AG10803 (cell line): Measurements from ENCODE around the gene ALDH1A2.
A peak's percentile ranks its signal among the peaks of the same experiment; 100 is the strongest.
"Not testable (repeated sequence)": the region's sequence is repeated elsewhere in the genome, so short reads cannot be mapped to it uniquely, and the experiment has no call there.

Source experiments
- DNase-seq: peaks from one replicate; pipeline ENCODE4 v3.0.0; 2010; ENCODE audit warnings: low read depth
- H3K4me3 ChIP-seq: 2 replicates; pipeline ENCODE4 v1.5.1; 2011; ENCODE audit warnings: mild to moderate bottlenecking, low read length, control low read depth
- CTCF ChIP-seq: conservative IDR thresholded peaks from 2 replicates; pipeline ENCODE4 v1.5.1; 2011; ENCODE audit warnings: mild to moderate bottlenecking, low read length, control low read depth, inconsistent platforms

The ALDH1A2 gene

GRCh38 chr15:58037723-58038301 is 27.7 kb downstream of the ALDH1A2 start:
- no peak for TF ChIP-seq CTCF
- DNase-seq: no peak
- no peak overlapping the region for H3K4me3 ChIP-seq

- no peak for TF ChIP-seq CTCF
- no peak for DNase-seq
- no peak overlapping the region for H3K4me3 ChIP-seq
Observed at GRCh38 chr15:58036579-58036978, 28.9 kb downstream of the ALDH1A2 start.

GRCh38 chr15:58028392-58028791 is 37.1 kb downstream of the ALDH1A2 start:
- not testable (repeated sequence) for H3K4me3 ChIP-seq, DNase-seq

GRCh38 chr15:58026552-58026951 is 39.0 kb downstream of the ALDH1A2 start:
- TF ChIP-seq CTCF: no peak
- DNase-seq: no peak
- H3K4me3 ChIP-seq: no peak overlapping the region

- H3K4me3 ChIP-seq: no peak overlapping the region
- TF ChIP-seq CTCF: no peak
- DNase-seq: no peak
Observed at GRCh38 chr15:58026051-58026450, 39.5 kb downstream of the ALDH1A2 start.

- no peak overlapping the region for H3K4me3 ChIP-seq
- no peak for TF ChIP-seq CTCF
- DNase-seq: no peak
Observed at GRCh38 chr15:58021332-58022230, 43.9 kb downstream of the ALDH1A2 start.

- DNase-seq: peak; percentile 16
- TF ChIP-seq CTCF: no peak
- no peak overlapping the region for H3K4me3 ChIP-seq
Observed at GRCh38 chr15:58019503-58020376, 45.8 kb downstream of the ALDH1A2 start.
